ENCODE results near the gene NGEF. TPM values are rescaled to one million over a fixed set of nuclear protein-coding genes. Genes with fewer than 3 reads are reported as not detected.
"Not testable (repeated sequence)": the region's sequence is repeated elsewhere in the genome, so short reads cannot be mapped to it uniquely, and the experiment has no call there.

The NGEF gene
- total and polyA plus RNA-seq, 3 experiments from 2014 or later = 0.38 TPM; not detected in 2

DNA sequence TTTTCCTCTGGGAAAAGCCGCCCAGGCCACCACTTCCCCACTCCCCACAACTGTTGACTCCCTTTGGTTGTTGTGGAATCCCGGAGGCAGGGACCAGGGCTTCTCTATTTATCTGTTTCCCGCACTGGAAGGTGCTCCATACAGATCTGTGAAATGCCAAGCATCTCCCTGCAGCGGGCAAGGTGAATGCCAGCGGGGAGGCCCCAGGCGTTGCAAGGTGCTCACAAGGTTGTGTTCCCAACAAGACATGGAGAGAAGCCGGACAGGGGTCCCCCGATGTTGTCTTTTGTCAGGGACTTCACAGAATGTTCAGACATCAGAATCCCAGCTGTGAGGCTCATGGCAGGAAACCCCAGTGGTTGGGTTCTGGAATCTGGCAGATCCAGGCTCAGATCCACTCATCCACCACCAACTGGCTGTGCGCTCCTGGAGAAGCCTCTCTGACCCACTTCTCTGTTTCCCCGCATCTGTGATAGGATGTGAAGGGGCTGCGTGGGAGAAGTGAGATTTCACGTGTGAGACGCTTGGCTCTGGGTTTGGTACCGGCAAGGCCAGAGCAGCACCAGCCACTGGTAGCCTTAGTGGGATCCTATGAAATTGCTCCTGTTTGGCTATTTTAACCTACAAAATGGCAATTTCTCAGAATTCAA is 10.8 kb upstream of the NGEF start:
- Histone ChIP-seq H3K36me3 (ENCODE audit: insufficient read depth, low read length) (no peaks in the 10 kb centered on the region), H3K9me3 (ENCODE audit: low read length) (no peaks in the 10 kb centered on the region), H3K4me1 (ENCODE audit: insufficient read depth, low read length) (no peaks in the 10 kb centered on the region), H3K27me3 (ENCODE audit: insufficient read depth, low read length, poor library complexity, severe bottlenecking) (no peaks in the 10 kb centered on the region), H3K4me3 (ENCODE audit: low read length) (no peak overlapping the region), H3K27ac (ENCODE audit: low read depth, low read length) (no peak overlapping the region)
- Mint-ChIP-seq H3K4me3 (no peak overlapping the region), H3K9me3 (no peaks in the 10 kb centered on the region), H3K4me1 (no peaks in the 10 kb centered on the region), H3K27ac (no peak overlapping the region), H3K36me3 (no peaks in the 10 kb centered on the region), H3K27me3 (peaks cover 0 to 6% of the 10 kb centered on the region in 2 donors)
- ChIA-PET POLR2A (no interaction called here), CTCF (no interaction called here)
- no peak for DNase-seq

DNA sequence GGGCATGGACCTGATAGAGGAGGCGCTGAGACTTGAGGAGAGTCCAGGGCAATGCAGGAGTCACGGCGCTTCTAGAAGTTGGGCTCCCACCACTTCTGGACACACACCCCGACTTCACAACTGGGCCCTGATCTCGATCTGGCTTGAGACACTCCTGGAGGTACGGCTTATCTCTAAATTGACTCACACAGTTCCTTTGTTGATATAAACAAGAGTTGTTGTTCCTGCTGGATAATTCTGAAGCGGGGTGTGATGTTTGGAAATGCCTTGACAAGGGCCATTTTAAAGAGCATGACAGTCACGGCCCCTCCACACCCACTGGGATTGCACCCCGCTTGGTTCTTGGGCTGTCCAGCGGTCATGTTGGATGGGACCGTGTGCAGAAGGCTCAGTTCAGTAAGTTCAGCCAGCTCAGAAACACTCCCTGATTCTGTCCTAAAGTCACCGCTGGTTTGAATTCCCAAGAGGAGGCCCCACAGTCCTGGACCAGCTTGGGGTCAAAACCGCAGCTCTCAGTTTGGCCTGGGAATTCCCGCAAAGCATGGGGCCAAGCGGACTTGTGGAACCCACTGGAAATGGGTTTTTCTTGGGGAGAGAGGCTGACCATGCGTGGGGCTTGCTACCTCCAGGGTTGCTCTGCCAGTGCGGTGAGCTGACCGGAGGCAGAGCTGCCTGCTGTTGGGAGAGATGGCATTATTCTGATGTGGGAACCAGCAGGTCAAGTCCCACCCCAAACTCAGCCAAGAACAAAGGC is 10.1 kb upstream of the NGEF start:
- H3K36me3 Mint-ChIP-seq = no peaks in the 10 kb centered on the region
- Histone ChIP-seq H3K27me3 (ENCODE audit: insufficient read depth, low read length, poor library complexity, severe bottlenecking) (no peaks in the 10 kb centered on the region), H3K4me3 (ENCODE audit: low read length) (no peak overlapping the region), H3K9me3 (ENCODE audit: low read length) (no peaks in the 10 kb centered on the region), H3K36me3 (ENCODE audit: insufficient read depth, low read length) (no peaks in the 10 kb centered on the region), H3K27ac (ENCODE audit: low read depth, low read length) (no peak overlapping the region), H3K4me1 (ENCODE audit: insufficient read depth, low read length) (no peaks in the 10 kb centered on the region)
- H3K27me3 Mint-ChIP-seq = peaks cover 0 to 6% of the 10 kb centered on the region in 2 donors
- no peak overlapping the region for H3K27ac Mint-ChIP-seq
- no peak overlapping the region for H3K4me3 Mint-ChIP-seq
- POLR2A ChIA-PET = no interaction called here
- CTCF ChIA-PET = no interaction called here
- no peaks in the 10 kb centered on the region for H3K4me1 Mint-ChIP-seq
- H3K9me3 Mint-ChIP-seq = no peaks in the 10 kb centered on the region
- no peak for DNase-seq

DNA sequence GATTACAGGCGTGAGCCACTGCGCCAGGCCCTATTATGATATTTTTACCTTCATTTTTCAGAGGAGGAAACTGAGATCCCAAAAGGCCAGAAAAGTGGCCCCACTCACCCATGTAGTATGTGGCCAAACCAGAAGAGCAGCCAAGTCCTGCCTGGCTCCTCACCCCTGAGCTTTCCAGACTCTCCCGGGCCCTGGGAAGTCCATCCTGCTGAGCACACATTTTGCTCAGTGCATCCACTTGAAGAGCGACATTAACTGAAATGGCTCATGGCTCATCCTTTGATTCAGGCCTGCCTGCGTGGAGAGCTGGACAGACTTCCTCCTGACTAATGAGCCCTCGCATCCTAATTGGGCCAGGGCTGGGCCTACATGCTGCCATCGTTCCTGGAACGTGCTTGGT is 9.5 kb upstream of the NGEF start:
- peaks cover 0 to 4% of the 10 kb centered on the region in 2 donors for H3K27me3 Mint-ChIP-seq
- DNase-seq = no peak
- ChIA-PET CTCF (no interaction called here), POLR2A (no interaction called here)
- no peak overlapping the region for H3K4me3 ChIP-seq (ENCODE audit: low read length)
- no peaks in the 10 kb centered on the region for H3K4me1 ChIP-seq (ENCODE audit: insufficient read depth, low read length)
- H3K4me1 Mint-ChIP-seq = no peaks in the 10 kb centered on the region
- H3K9me3 ChIP-seq (ENCODE audit: low read length) = no peaks in the 10 kb centered on the region
- no peak overlapping the region for H3K27ac Mint-ChIP-seq
- no peak overlapping the region for H3K27ac ChIP-seq (ENCODE audit: low read depth, low read length)
- peaks cover 0 to under 1% (median 0%) of the 10 kb centered on the region in 3 donors for H3K36me3 Mint-ChIP-seq
- H3K36me3 ChIP-seq (ENCODE audit: insufficient read depth, low read length) = no peaks in the 10 kb centered on the region
- H3K27me3 ChIP-seq (ENCODE audit: insufficient read depth, low read length, poor library complexity, severe bottlenecking) = no peaks in the 10 kb centered on the region
- H3K9me3 Mint-ChIP-seq = peaks cover 0 to 1% (median 0%) of the 10 kb centered on the region in 5 donors
- no peak overlapping the region for H3K4me3 Mint-ChIP-seq

DNA sequence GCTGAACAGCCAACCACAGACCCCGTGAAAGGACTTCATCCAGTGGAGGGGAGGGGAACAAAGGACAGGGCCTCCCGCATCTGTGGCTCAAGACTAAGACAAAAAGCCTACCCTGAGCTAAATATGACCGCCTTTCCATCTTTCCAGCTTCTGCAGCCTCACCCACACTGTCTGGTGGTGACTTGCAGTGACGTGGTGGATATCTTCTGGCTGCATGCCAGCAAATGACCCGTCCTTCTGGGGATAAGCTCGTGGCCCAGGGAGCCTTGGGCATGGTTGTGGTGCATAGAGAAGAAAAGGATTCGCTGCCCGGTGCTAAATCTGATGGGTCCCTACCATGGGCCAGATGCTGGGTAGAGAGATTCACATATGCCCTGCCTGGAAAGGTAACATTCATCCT is 8.7 kb upstream of the NGEF start:
- H3K27ac ChIP-seq (ENCODE audit: low read depth, low read length) = no peak overlapping the region

DNA sequence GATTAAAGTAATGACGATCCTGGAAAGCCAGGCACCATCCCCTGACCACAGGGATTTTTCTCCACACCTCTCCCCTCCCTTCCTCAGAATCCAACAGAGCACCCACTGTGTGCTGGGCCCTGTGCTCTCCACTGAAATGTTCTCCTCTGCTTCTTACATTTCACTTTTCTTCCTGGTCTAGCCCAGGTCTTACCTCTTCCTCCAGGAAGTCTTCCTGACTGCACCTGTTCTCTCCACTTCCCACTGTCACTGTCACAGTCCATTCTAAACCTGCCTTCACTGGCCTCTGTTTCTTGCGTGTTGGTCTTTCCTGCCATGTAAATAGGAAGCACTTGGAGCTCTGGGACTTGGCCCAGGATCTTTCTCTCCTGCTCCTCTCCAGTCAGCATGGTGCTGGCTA is 7.4 kb upstream of the NGEF start:
- no peak for DNase-seq
- Mint-ChIP-seq H3K4me1 (no peaks in the 10 kb centered on the region), H3K9me3 (peaks cover 0 to 3% (median under 1%) of the 10 kb centered on the region in 5 donors), H3K27ac (no peak overlapping the region), H3K36me3 (peaks cover 0 to 6% (median 0%) of the 10 kb centered on the region in 3 donors), H3K27me3 (peaks cover under 1 to 4% of the 10 kb centered on the region in 2 donors), H3K4me3 (no peak overlapping the region)
- Histone ChIP-seq H3K4me1 (ENCODE audit: insufficient read depth, low read length) (no peaks in the 10 kb centered on the region), H3K9me3 (ENCODE audit: low read length) (no peaks in the 10 kb centered on the region), H3K27ac (ENCODE audit: low read depth, low read length) (no peak overlapping the region), H3K27me3 (ENCODE audit: insufficient read depth, low read length, poor library complexity, severe bottlenecking) (no peaks in the 10 kb centered on the region), H3K4me3 (ENCODE audit: low read length) (no peak overlapping the region), H3K36me3 (ENCODE audit: insufficient read depth, low read length) (no peaks in the 10 kb centered on the region)
- ChIA-PET POLR2A (no interaction called here), CTCF (no interaction called here)

More for the DNA sequence above, 8.7 kb upstream of the NGEF start:
- Mint-ChIP-seq H3K27me3 (peaks cover 0 to 4% of the 10 kb centered on the region in 2 donors), H3K9me3 (peaks cover 0 to 3% (median 0%) of the 10 kb centered on the region in 5 donors), H3K27ac (peak overlapping the region in 1 of 8 donors; percentile 38), H3K4me1 (no peaks in the 10 kb centered on the region), H3K4me3 (no peak overlapping the region), H3K36me3 (peaks cover 0 to 5% (median 0%) of the 10 kb centered on the region in 3 donors)
- CTCF ChIA-PET = no interaction called here
- no peaks in the 10 kb centered on the region for H3K4me1 ChIP-seq (ENCODE audit: insufficient read depth, low read length)
- POLR2A ChIA-PET = interaction anchor here (0.5 kb wide), 1 partner anchor 335 kb away, joined by 3 read pairs; no protein-coding TSS in a partner anchor
- H3K9me3 ChIP-seq (ENCODE audit: low read length) = no peaks in the 10 kb centered on the region
- no peaks in the 10 kb centered on the region for H3K36me3 ChIP-seq (ENCODE audit: insufficient read depth, low read length)
- peak in 1 of 5 donors; percentile 34 for DNase-seq
- no peaks in the 10 kb centered on the region for H3K27me3 ChIP-seq (ENCODE audit: insufficient read depth, low read length, poor library complexity, severe bottlenecking)
- no peak overlapping the region for H3K4me3 ChIP-seq (ENCODE audit: low read length)

DNA sequence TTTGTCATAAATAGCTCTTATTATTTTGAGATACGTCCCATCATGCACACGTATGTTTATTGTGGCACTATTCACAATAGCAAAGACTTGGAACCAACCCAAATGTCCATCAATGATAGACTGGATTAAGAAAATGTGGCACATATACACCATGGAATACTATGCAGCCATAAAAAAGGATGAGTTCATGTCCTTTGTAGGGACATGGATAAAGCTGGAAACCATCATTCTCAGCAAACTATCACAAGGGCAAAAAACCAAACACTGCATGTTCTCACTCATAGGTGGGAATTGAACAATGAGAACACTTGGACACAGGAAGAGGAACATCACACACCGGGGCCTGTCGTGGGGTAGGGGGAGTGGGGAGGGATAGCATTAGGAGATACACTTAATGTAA is 6.6 kb upstream of the NGEF start:
- H3K4me1 Mint-ChIP-seq; H3K9me3 Mint-ChIP-seq; H3K27ac Mint-ChIP-seq; CTCF ChIA-PET; H3K27me3 ChIP-seq (ENCODE audit: insufficient read depth, low read length, poor library complexity, severe bottlenecking); H3K4me3 ChIP-seq (ENCODE audit: low read length); POLR2A ChIA-PET; DNase-seq; H3K27me3 Mint-ChIP-seq; H3K36me3 Mint-ChIP-seq; H3K27ac ChIP-seq (ENCODE audit: low read depth, low read length); H3K36me3 ChIP-seq (ENCODE audit: insufficient read depth, low read length); H3K4me3 Mint-ChIP-seq; H3K9me3 ChIP-seq (ENCODE audit: low read length); H3K4me1 ChIP-seq (ENCODE audit: insufficient read depth, low read length): not testable (repeated sequence)

DNA sequence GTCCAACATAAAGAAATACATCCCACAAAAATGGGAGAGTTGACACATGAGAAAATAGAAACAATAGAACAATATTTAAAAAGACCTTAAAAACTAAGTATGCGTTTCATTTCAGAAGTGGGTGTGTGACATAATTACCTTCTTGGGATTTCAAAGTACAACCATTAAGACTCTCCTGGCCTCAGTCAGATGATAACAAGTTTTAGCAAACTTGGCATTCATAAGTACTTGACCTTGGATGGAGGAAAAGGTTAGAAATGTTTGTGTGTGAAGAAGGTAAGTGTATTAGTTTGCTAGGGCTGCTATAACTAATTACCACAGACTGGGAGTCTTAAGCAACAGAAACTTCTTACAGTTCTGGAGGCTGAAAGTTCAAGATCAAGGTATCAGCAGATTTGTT is 4.9 kb upstream of the NGEF start:
- H3K4me3 Mint-ChIP-seq = no peak overlapping the region
- Histone ChIP-seq H3K9me3 (ENCODE audit: low read length) (no peaks in the 10 kb centered on the region), H3K36me3 (ENCODE audit: insufficient read depth, low read length) (no peaks in the 10 kb centered on the region), H3K4me1 (ENCODE audit: insufficient read depth, low read length) (no peaks in the 10 kb centered on the region), H3K4me3 (ENCODE audit: low read length) (no peak overlapping the region), H3K27me3 (ENCODE audit: insufficient read depth, low read length, poor library complexity, severe bottlenecking) (no peaks in the 10 kb centered on the region), H3K27ac (ENCODE audit: low read depth, low read length) (no peak overlapping the region)
- peaks cover 0 to 5% (median 2%) of the 10 kb centered on the region in 5 donors for H3K9me3 Mint-ChIP-seq
- CTCF ChIA-PET = no interaction called here
- POLR2A ChIA-PET = no interaction called here
- peaks cover 0 to 9% (median 0%) of the 10 kb centered on the region in 3 donors for H3K36me3 Mint-ChIP-seq
- H3K27ac Mint-ChIP-seq = no peak overlapping the region
- DNase-seq = no peak
- H3K27me3 Mint-ChIP-seq = peaks cover 2 to 3% of the 10 kb centered on the region in 2 donors
- H3K4me1 Mint-ChIP-seq = no peaks in the 10 kb centered on the region

DNA sequence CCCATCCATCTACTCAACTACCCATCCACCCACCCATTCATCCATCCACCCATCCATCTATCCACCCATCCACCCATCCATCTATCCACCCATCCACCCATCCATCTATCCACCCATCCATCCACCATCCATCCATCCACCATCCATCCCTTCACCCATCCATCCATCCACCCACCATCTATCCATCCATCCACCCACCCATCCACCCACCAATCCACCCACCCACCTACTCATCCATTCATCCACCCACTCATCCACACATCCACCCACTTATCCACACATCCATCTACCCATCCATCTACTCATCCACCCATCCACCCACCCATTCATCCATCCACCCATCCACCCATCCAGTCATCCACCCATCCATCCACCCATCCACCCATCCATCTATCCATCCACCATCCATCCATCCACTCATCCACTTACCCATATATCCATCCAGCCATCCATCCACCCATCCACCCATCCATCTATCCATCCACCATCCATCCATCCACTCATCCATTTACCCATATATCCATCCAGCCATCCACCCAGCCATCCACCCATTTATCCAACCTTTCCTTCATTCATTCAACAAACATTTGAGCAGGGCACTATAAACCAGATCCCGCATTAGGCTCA is 2.1 kb upstream of the NGEF start:
- CTCF ChIA-PET = no interaction called here

More for the DNA sequence above, 2.1 kb upstream of the NGEF start:
- Mint-ChIP-seq H3K4me1 (no peaks in the 10 kb centered on the region), H3K9me3 (peaks cover 0 to 5% (median 2%) of the 10 kb centered on the region in 5 donors), H3K27me3 (peaks cover 0 to 6% of the 10 kb centered on the region in 2 donors), H3K4me3 (peak overlapping the region in 1 of 7 donors; percentile 21), H3K36me3 (peaks cover 0 to 9% (median 0%) of the 10 kb centered on the region in 3 donors), H3K27ac (no peak overlapping the region)
- Histone ChIP-seq H3K9me3 (ENCODE audit: low read length) (no peaks in the 10 kb centered on the region), H3K27me3 (ENCODE audit: insufficient read depth, low read length, poor library complexity, severe bottlenecking) (no peaks in the 10 kb centered on the region), H3K4me1 (ENCODE audit: insufficient read depth, low read length) (no peaks in the 10 kb centered on the region), H3K27ac (ENCODE audit: low read depth, low read length) (no peak overlapping the region), H3K4me3 (ENCODE audit: low read length) (no peak overlapping the region), H3K36me3 (ENCODE audit: insufficient read depth, low read length) (no peaks in the 10 kb centered on the region)
- POLR2A ChIA-PET = no interaction called here
- DNase-seq = no peak

Measured in CD8-positive, alpha-beta memory T cell (primary cell).